ENCODE measurements around the gene KL.

KL gene

DNA sequence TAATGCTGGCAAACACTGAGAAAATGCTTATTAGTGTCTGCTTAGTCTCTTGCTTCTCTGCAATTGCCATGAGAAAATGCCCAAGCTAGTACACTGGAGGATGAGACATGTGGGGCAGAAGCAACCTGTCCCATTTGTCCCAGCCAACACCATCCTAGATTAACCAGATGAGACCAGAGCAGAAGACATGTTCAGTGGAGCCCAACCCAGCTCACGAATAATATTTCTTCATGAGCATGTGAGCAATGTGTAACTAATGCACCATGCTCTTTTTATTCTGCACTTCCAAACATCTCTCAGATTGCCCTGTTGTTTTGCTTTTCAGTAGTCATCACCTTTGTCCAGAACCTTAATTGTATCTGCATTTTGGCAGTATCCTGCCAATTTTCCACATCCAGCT, 21.4 kb downstream of the KL start:
- DNase-seq (ENCODE audit: low read depth) = no peak

GRCh38 chr13:33040090-33040489, 23.9 kb downstream of the KL start:
- DNase-seq (ENCODE audit: low read depth) = no peak

- no peak for DNase-seq (ENCODE audit: low read depth)
These were observed 29.8 kb downstream of the KL start for GRCh38 chr13:33045851-33046592.

- no peak for DNase-seq (ENCODE audit: low read depth)
These were observed 33.9 kb downstream of the KL start for GRCh38 chr13:33050161-33050560.

DNA sequence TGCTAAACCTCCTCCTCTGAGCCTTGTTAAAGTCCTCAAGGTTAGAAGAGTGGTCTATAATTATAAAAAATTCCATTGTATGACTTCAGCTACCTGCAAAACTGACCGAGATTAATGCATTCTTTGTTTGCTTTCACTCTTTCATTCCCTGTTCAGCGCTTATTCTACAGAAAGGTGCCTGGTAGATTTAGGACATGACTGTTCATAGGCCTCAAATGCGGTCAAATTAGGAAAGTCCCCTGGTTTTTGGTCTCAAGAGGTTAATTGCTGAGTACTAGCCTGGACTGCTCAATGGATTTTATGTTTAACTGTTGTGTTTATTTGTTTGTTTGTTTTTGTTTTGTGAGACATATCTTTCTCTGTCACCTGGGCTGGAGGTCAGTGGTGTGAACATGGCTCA, 35.4 kb downstream of the KL start:
- no peak for DNase-seq (ENCODE audit: low read depth)

- no peak for DNase-seq (ENCODE audit: low read depth)
These were observed 36.5 kb downstream of the KL start for GRCh38 chr13:33052506-33053280.

DNA sequence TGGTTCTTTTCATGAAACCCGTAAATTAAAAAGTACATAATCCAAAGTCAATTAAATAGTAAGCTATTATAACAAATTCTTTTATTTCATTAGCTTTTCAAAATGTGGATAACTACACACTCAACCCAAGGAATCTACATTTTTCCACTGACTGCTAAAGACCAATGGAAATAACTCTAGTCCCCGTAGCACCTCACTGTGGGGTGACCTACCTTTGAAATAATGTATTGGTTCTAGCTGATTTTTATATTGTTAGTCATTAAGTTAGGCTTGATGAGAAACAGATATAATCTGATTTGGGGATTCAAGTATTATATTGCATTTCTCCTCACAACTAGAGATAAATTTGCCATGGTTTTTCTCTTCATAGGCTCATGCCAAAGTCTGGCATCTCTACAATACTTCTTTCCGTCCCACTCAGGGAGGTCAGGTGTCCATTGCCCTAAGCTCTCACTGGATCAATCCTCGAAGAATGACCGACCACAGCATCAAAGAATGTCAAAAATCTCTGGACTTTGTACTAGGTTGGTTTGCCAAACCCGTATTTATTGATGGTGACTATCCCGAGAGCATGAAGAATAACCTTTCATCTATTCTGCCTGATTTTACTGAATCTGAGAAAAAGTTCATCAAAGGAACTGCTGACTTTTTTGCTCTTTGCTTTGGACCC, 37.3 kb downstream of the KL start:
- no peak for DNase-seq (ENCODE audit: low read depth)

DNA sequence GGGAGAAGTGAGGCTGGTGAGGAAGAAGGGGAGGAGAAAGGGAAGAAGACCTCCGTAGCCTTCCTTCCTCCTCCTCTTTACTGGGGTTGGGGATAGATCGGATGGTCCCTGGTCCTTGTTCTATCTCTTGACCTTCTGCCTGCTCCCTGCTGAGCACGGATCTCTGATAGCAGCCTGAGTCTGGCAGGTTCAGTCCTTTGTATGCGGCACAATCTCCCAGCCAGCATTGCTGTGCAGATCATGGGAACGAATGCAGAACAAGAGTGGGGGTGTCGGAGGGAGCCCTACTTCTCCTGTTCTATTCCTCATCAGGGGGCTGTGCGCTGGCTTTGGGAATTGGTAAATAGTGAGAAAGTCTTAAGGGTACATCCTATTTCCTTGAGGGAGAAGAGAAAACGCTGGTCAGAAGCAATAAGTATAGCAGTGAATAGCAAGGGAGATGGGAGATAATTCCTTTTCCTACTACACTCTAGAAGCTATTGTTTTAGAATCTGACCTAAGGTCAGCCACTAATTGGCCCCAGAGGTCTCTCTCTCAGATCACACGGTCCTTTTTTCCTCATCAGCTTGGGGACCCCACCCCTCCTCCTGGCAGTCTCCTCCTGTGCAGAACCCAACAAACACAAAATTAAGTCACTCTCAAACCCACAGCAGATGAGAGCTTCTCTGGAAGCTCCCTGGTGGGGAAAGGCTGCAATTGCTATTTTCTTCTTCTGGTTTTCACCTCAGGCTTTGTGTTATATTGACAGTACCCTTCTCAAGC, 41.0 kb downstream of the KL start:
- no peak for DNase-seq (ENCODE audit: low read depth)

DNA sequence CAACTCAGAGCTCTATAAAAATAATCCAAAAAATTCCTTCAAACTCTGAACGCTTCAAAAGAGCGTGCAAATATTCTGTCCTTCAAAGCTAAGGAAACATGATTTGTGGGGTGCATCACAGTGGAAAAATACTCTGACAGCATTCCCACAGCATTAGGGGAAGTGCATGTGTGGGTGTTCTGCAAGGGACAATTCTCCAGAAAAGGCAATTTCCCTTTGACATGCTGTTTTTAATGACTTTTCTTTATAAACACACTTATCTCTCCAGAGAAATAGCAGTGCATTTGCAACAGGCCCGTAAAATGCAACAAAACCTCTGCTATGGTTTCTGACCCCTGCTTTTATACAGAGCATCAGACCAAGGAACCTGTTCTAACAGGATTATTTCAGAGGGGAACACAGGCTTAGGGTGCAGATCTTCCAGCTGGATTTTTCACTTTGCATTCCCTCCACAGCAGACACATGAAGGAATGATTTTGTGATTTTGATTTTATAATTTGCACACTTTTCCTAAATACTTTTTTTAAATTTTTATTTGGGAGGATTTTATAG, 42.6 kb downstream of the KL start:
- DNase-seq (ENCODE audit: low read depth) = no peak

- DNase-seq (ENCODE audit: low read depth) = no peak
These were observed 44.6 kb downstream of the KL start for GRCh38 chr13:33060815-33061214.

DNA sequence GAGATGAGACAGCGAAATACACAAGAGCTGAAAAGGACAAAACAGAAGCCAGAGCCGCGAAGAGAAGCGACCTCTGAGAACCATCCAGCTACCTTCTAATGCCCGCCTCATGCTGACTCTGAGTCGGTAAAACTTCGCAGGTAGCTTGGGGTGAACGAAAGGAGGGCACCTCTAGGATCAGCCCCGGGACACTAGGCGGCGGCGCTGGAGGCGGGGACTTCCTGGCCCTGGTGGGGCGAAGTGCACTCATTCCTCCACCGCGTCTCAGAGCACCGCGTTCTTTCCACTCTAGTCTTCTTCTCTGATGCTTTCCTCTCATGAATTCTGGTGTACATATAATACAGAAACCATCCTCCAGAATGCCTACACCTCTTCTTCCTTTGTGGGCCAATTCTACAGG, 50.1 kb downstream of the KL start:
- no peak for DNase-seq (ENCODE audit: low read depth)

- DNase-seq (ENCODE audit: low read depth) = no peak
These were observed 53.1 kb downstream of the KL start for GRCh38 chr13:33069365-33069764.

- no peak for DNase-seq (ENCODE audit: low read depth)
These were observed 54.5 kb downstream of the KL start for GRCh38 chr13:33070713-33071112.

DNA sequence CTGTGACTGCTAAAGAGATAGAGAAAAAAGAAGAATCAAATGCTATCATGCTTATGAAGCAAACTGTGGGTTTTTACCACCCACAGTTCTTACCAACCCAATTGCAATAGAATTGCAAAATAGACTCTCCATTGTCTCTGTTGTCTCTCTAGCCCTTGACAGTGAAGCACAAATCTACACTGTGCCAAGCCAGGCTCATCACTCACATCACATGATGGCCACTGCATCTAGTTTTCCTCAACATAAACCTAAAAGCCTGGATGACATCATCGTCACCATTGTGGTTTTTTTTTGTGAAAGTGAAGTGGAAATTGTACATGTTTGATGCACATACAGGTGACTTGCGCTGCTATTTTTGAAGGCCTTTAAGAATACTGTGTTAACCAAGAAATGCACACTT, 56.1 kb downstream of the KL start:
- no peak for DNase-seq (ENCODE audit: low read depth)

- DNase-seq (ENCODE audit: low read depth) = no peak
These were observed 56.5 kb downstream of the KL start for GRCh38 chr13:33072759-33073158.

DNA sequence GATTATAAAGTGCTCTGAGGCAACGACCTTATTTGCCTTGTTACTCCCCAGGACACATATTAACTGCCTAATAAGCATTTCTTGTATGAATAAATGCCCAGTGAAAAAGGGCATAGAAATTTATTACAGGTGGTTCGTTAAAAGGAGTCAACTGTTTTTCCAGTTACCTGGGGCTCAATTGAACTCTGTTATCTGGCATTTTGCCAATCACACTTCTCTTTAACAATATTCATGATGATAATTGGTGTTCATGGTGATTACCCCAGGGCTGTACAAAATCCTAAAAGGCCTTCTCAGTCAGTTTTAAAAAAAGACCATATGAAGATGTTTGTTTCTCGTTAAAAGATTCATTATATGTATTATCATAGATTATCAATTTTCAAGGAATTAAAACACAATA, 57.1 kb downstream of the KL start:
- DNase-seq (ENCODE audit: low read depth) = no peak

DNA sequence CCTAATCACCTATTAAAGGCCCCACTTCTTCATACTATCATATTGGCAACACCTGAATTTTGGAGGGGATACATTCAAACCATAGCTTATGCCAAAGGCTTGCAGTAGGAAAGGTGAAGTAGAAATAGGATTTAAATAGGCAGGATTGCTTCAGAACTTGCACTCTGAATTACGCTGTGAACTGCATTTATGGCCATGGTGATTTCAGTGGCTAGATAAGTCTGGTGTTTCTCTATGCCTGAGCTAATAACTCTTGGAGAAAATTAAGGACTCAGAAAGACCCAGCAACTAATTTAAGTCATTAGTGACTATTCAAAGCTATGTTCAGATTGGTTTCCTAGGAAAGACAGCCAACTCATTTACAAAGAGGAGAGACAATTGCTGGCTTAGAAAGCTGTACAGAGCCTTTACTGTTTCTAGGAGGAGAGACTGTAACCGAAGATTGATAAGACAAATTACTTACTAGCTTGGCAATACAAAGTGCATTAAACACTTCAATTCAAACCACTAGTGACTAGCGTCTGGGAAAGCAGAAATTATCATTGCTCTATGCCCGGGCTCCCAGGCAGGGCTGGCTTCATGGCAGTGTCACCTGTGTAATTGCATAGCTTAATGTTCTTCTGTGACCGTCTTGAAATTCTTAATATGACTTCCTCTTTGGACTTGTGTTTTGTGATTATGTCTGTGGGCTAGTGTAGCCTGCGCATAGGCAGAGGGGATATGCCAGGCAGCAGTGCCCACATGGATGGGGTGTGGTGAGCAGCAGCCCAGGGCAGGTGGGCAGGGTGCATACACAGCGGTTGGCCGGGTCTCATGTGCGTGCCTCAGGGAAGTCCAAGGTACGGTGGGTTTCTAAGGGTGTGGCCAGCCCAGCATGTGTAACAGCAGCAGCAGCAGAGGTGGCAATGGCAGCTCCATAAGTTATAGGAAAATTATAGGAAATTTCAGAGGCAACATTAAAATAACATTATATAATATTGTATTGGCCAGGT, 60.1 kb downstream of the KL start:
- DNase-seq (ENCODE audit: low read depth) = no peak

GRCh38 chr13:33078263-33078662, 62.0 kb downstream of the KL start:
- DNase-seq (ENCODE audit: low read depth) = no peak

GRCh38 chr13:33079960-33080359, 63.7 kb downstream of the KL start:
- DNase-seq (ENCODE audit: low read depth) = no peak

DNA sequence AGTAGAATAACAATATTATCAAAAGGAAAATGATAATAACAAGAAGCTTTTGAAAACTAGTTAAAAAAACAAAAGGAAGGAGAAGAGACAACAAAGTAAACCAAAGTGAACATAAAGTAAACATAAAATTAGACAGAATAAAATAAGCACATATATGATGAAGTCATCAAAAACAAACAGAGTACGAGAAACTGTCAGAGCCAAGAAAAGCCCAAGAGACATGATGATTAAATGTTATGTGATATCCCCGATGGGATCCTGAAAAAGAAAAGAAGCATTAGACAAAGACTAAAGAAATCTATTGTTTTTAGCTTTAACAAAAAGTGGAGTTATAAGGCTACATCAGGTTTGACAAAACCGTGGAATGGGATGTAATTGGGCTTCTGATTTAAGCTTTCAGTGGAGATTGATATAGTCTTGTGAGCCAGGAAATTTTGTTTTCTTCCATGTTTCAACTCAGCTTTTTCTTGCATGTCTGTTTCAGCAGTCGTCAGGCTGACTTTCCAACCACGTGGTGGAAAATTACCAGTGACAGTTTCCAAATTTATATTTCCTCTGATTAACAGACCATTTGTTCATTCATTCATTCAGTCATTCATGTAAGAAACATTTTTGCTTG, 64.9 kb downstream of the KL start:
- no peak for DNase-seq (ENCODE audit: low read depth)
